ENCODE data around the gene PRKAG2.

The PRKAG2 gene

GRCh38 chr7:151764056-151764920 is 112.6 kb downstream of the PRKAG2 start:
- TF ChIP-seq CTCF (IDR thresholded peaks at IDR 0.05) (no peak), ZFX (IDR thresholded peaks at IDR 0.05; ENCODE audit: borderline replicate concordance) (no peak)
- no peak overlapping the region for H3K27ac ChIP-seq

GRCh38 chr7:151763420-151763984 is 113.4 kb downstream of the PRKAG2 start:
- no peak for TF ChIP-seq CTCF (IDR thresholded peaks at IDR 0.05)
- no peak for TF ChIP-seq ZFX (IDR thresholded peaks at IDR 0.05; ENCODE audit: borderline replicate concordance)
- no peak overlapping the region for H3K27ac ChIP-seq

- TF ChIP-seq ZFX (IDR thresholded peaks at IDR 0.05; ENCODE audit: borderline replicate concordance): no peak
- TF ChIP-seq CTCF (IDR thresholded peaks at IDR 0.05): no peak
- no peak overlapping the region for H3K27ac ChIP-seq
Observed at GRCh38 chr7:151762583-151763245, 114.2 kb downstream of the PRKAG2 start.

- H3K27ac ChIP-seq: no peak overlapping the region
- TF ChIP-seq CTCF (IDR thresholded peaks at IDR 0.05) (no peak), ZFX (IDR thresholded peaks at IDR 0.05; ENCODE audit: borderline replicate concordance) (no peak)
Observed at GRCh38 chr7:151761957-151762356, 115.0 kb downstream of the PRKAG2 start.

GRCh38 chr7:151761231-151761630 is 115.7 kb downstream of the PRKAG2 start:
- TF ChIP-seq CTCF (IDR thresholded peaks at IDR 0.05): no peak
- no peak for TF ChIP-seq ZFX (IDR thresholded peaks at IDR 0.05; ENCODE audit: borderline replicate concordance)
- H3K27ac ChIP-seq: no peak overlapping the region

GRCh38 chr7:151759591-151760042 is 117.3 kb downstream of the PRKAG2 start:
- no peak for TF ChIP-seq ZFX (IDR thresholded peaks at IDR 0.05; ENCODE audit: borderline replicate concordance)
- TF ChIP-seq CTCF (IDR thresholded peaks at IDR 0.05): peak; percentile 99

More at GRCh38 chr7:151759591-151760042, 117.3 kb downstream of the PRKAG2 start:
- no peak overlapping the region for H3K27ac ChIP-seq
